ENCODE results near the gene NFAT5.
A peak's percentile ranks its signal among the peaks of the same experiment; 100 is the strongest.
"Not testable (repeated sequence)": the region's sequence is repeated elsewhere in the genome, so short reads cannot be mapped to it uniquely, and the experiment has no call there.

Gene NFAT5

GRCh38 chr16:69711115-69711740 is 145.5 kb downstream of the NFAT5 start:
- DNase-seq, result no peak

- no peak for DNase-seq
Observed at GRCh38 chr16:69712277-69712676, 146.5 kb downstream of the NFAT5 start.

GRCh38 chr16:69712914-69713581 is 147.3 kb downstream of the NFAT5 start:
- DNase-seq, result no peak

- DNase-seq, result no peak
Observed at GRCh38 chr16:69717066-69717465, 151.3 kb downstream of the NFAT5 start.

GRCh38 chr16:69718111-69718764 is 152.5 kb downstream of the NFAT5 start:
- DNase-seq, result no peak

GRCh38 chr16:69720822-69721430 is 155.2 kb downstream of the NFAT5 start:
- DNase-seq, result no peak

GRCh38 chr16:69721441-69721957 is 155.7 kb downstream of the NFAT5 start:
- DNase-seq, result no peak

- DNase-seq, result no peak
Observed at GRCh38 chr16:69724414-69724873, 158.7 kb downstream of the NFAT5 start.

GRCh38 chr16:69724981-69725479 is 159.3 kb downstream of the NFAT5 start:
- DNase-seq, result peak; percentile 12

- no peak for DNase-seq
Observed at GRCh38 chr16:69725480-69726312, 159.9 kb downstream of the NFAT5 start.

GRCh38 chr16:69726313-69727060 is 160.7 kb downstream of the NFAT5 start, which contains the start of gene NQO1:
NQO1 (minus strand) TSS chr16:69726560; CDS start chr16:69726439, 121 bp downstream.
- DNase-seq, result peak; percentile 98

- DNase-seq, result no peak
Observed at GRCh38 chr16:69727916-69728270, 162.1 kb downstream of the NFAT5 start.

- DNase-seq, result not testable (repeated sequence)
Observed at GRCh38 chr16:69729030-69729429, 163.3 kb downstream of the NFAT5 start.

- not testable (repeated sequence) for DNase-seq
Observed at GRCh38 chr16:69731280-69731679, 165.5 kb downstream of the NFAT5 start.

- DNase-seq, result no peak
Observed at GRCh38 chr16:69732101-69732500, 166.3 kb downstream of the NFAT5 start.

- DNase-seq, result peak; percentile 18
Observed at GRCh38 chr16:69741519-69741918, 175.8 kb downstream of the NFAT5 start.

GRCh38 chr16:69741951-69742904 is 176.5 kb downstream of the NFAT5 start:
- peak; percentile 55 for DNase-seq

GRCh38 chr16:69744363-69745231 is 178.8 kb downstream of the NFAT5 start:
- no peak for DNase-seq

- DNase-seq, result no peak
Observed at GRCh38 chr16:69745232-69745612, 179.5 kb downstream of the NFAT5 start.
